ENCODE measurements around the gene RASL11B.

DNA sequence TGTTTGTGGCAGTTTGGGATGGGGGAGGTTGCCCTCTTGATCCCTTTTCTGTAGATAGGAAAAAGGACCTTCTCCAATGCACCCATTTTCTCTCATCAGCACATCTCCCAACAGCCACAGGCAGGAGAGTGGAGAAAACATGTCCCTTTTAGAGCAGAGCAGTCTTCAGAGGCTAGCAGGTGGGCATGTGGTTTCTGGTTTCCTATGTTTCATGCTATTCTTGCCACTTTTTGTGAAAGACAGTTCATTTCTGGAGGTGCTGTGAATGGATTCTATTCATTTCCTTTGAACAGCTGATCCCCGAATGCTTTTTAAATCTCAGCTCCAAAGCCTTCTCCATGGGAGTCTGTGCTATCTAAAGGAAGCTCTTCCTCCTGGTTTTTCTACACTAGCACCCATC is 18.9 kb downstream of the RASL11B start:
- no peak for TF ChIP-seq EZH2phosphoT487 (IDR thresholded peaks at IDR 0.05; ENCODE audit: low read depth)
- TF ChIP-seq, protein P1, sequence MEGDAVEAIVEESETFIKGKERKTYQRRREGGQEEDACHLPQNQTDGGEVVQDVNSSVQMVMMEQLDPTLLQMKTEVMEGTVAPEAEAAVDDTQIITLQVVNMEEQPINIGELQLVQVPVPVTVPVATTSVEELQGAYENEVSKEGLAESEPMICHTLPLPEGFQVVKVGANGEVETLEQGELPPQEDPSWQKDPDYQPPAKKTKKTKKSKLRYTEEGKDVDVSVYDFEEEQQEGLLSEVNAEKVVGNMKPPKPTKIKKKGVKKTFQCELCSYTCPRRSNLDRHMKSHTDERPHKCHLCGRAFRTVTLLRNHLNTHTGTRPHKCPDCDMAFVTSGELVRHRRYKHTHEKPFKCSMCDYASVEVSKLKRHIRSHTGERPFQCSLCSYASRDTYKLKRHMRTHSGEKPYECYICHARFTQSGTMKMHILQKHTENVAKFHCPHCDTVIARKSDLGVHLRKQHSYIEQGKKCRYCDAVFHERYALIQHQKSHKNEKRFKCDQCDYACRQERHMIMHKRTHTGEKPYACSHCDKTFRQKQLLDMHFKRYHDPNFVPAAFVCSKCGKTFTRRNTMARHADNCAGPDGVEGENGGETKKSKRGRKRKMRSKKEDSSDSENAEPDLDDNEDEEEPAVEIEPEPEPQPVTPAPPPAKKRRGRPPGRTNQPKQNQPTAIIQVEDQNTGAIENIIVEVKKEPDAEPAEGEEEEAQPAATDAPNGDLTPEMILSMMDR (IDR thresholded peaks at IDR 0.05; ENCODE audit: low read depth, low read length) = no peak

Data from OCI-LY3 (cell line).